Natural killer cell (primary cell): ENCODE results near the gene EHMT1. TPM values are rescaled to one million over a fixed set of nuclear protein-coding genes. Genes with fewer than 3 reads are reported as not detected.

ENCODE experiments used
- ATAC-seq, 3 donors: fragments of 150-1000 bp in 2 of 3; fragments of 200-7000 bp in 1 of 3; cut with Tn5 transposase; 1 replicate in 1 of 3; 2 replicates in 2 of 3; pipeline ENCODE4 v1.10.0; 2021; ENCODE audit warnings: mild to moderate bottlenecking in 2 of 3, moderate library complexity in 2 of 3
- DNase-seq, 2 donors: peaks; one replicate each; pipeline versions ENCODE4 v3.0.0 to v3.0.0-alpha.2; 2013 to 2021; ENCODE audit warnings: mixed read lengths in 1 of 2
- H3K27ac ChIP-seq: one replicate; pipeline ENCODE4 v1.5.1; 2013; ENCODE audit warnings: mild to moderate bottlenecking, low read length
- H3K27me3 ChIP-seq: one replicate; pipeline ENCODE4 v1.6.1; 2013; ENCODE audit warnings: low read length; ENCODE audit not compliant: control insufficient read depth, insufficient read depth
- H3K36me3 ChIP-seq: one replicate; pipeline ENCODE4 v1.6.1; 2013; ENCODE audit warnings: low read length; ENCODE audit not compliant: control insufficient read depth, insufficient read depth
- H3K4me1 ChIP-seq: one replicate; pipeline ENCODE4 v1.6.1; 2013; ENCODE audit warnings: low read length; ENCODE audit not compliant: control insufficient read depth, insufficient read depth
- H3K4me3 ChIP-seq: one replicate; pipeline ENCODE4 v1.5.1; 2013; ENCODE audit warnings: low read length
- H3K9me3 ChIP-seq: one replicate; pipeline ENCODE4 v1.6.1; 2013; ENCODE audit warnings: low read length; ENCODE audit not compliant: control insufficient read depth, insufficient read depth
- H3K27ac Mint-ChIP-seq, 2 donors: one replicate each; pipeline ENCODE4 v1.8.0; 2022; ENCODE audit warnings: mild to moderate bottlenecking in 2 of 2, mixed read lengths in 2 of 2, moderate library complexity in 1 of 2
- H3K27me3 Mint-ChIP-seq, 2 donors: one replicate each; pipeline ENCODE4 v1.8.0; 2022; ENCODE audit warnings: low read depth in 2 of 2, mixed read lengths in 2 of 2
- H3K36me3 Mint-ChIP-seq: one replicate; pipeline ENCODE4 v1.8.0; 2022; ENCODE audit warnings: mixed read lengths
- H3K4me1 Mint-ChIP-seq, 2 donors: one replicate each; pipeline ENCODE4 v1.8.0; 2022; ENCODE audit warnings: mixed read lengths in 2 of 2
- H3K4me3 Mint-ChIP-seq: one replicate; pipeline ENCODE4 v1.8.0; 2022; ENCODE audit warnings: mild to moderate bottlenecking, moderate library complexity, mixed read lengths
- H3K9me3 Mint-ChIP-seq, 2 donors: one replicate each; pipeline ENCODE4 v1.8.0; 2022; ENCODE audit warnings: mixed read lengths in 2 of 2
- WGBS: methylation state at CpG from one replicate; pipeline ENCODE4 v1.1.7; 2013; ENCODE audit warnings: missing lambda C conversion rate; ENCODE audit not compliant: insufficient coverage; 5-methylcytosine and 5-hydroxymethylcytosine counted together
- intact Hi-C: fragments of 100-400 bp; cut with micrococcal nuclease; formaldehyde crosslinking; loops from one replicate; pipeline ENCODE4 v1.14.2; 2022
- total RNA-seq, 4 donors: library from RNA; stranded (reverse); fragments of 120-200 nt in 1 of 4; gene quantifications; one replicate each; pipeline versions ENCODE4 v1.2.3 to v1.2.4, GENCODE V29; 2013 to 2022
- TF ChIP-seq, protein P1 (sequence below): fragments of 200-600 bp; IDR thresholded peaks from one replicate; pipeline ENCODE4 v1.8.0; 2022; ENCODE audit warnings: antibody characterized with exemption

Gene EHMT1
- total RNA-seq, 3 donors from 2014 or later (not counting 1 experiment from before 2014, with no cell fraction given), result 173 to 200 (median 176) TPM

GRCh38 chr9:137785704-137786161 is 166.9 kb downstream of the EHMT1 start:
- H3K36me3 Mint-ChIP-seq, result peaks cover 14% of the 10 kb centered on the region
- no peaks in the 10 kb centered on the region for H3K4me1 ChIP-seq
- no peaks in the 10 kb centered on the region for H3K9me3 ChIP-seq
- DNase-seq, result no peak
- peaks cover 11 to 32% of the 10 kb centered on the region in 2 donors for H3K4me1 Mint-ChIP-seq
- peaks cover 58% of the 10 kb centered on the region for H3K36me3 ChIP-seq
- H3K4me3 Mint-ChIP-seq, result no peak overlapping the region
- no peak for ATAC-seq
- H3K27ac ChIP-seq, result no peak overlapping the region
- TF ChIP-seq, protein P1, sequence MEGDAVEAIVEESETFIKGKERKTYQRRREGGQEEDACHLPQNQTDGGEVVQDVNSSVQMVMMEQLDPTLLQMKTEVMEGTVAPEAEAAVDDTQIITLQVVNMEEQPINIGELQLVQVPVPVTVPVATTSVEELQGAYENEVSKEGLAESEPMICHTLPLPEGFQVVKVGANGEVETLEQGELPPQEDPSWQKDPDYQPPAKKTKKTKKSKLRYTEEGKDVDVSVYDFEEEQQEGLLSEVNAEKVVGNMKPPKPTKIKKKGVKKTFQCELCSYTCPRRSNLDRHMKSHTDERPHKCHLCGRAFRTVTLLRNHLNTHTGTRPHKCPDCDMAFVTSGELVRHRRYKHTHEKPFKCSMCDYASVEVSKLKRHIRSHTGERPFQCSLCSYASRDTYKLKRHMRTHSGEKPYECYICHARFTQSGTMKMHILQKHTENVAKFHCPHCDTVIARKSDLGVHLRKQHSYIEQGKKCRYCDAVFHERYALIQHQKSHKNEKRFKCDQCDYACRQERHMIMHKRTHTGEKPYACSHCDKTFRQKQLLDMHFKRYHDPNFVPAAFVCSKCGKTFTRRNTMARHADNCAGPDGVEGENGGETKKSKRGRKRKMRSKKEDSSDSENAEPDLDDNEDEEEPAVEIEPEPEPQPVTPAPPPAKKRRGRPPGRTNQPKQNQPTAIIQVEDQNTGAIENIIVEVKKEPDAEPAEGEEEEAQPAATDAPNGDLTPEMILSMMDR, result no peak
- no peak overlapping the region for H3K27ac Mint-ChIP-seq
- H3K9me3 Mint-ChIP-seq, result no peaks in the 10 kb centered on the region
- WGBS, result 89% methylated on average over 16 of the region's 16 CpGs
- H3K27me3 Mint-ChIP-seq, result no peaks in the 10 kb centered on the region
- no peak overlapping the region for H3K4me3 ChIP-seq
- no peaks in the 10 kb centered on the region for H3K27me3 ChIP-seq
- intact Hi-C loops, result no loop called here

DNA sequence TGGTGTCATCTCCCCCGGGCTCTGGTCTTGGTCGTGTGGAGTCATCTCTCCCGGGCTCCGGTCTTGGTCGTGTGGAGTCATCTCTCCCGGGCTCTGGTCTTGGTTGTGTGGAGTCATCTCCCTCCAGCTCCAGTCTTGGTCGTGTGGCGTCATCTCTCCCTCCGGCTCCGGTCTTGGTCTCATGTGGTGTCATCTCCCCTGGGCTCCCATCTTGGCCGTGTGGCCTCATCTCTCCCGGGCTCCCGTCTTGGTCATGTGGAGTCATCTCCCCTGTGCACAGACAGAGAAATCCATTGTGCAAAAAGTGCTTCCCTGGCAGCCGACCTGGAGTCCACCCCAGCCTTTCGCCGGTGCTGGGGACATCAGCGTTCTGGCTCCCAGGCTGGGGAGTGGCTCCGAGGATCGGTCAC is 167.7 kb downstream of the EHMT1 start:
- Mint-ChIP-seq H3K4me1 (peaks cover 11 to 32% of the 10 kb centered on the region in 2 donors), H3K27ac (peak overlapping the region in 1 of 2 donors; percentile 66), H3K36me3 (peaks cover 14% of the 10 kb centered on the region), H3K9me3 (no peaks in the 10 kb centered on the region), H3K27me3 (no peaks in the 10 kb centered on the region), H3K4me3 (no peak overlapping the region)
- peaks cover 60% of the 10 kb centered on the region for H3K36me3 ChIP-seq
- H3K27ac ChIP-seq, result no peak overlapping the region
- no peaks in the 10 kb centered on the region for H3K9me3 ChIP-seq
- no peaks in the 10 kb centered on the region for H3K27me3 ChIP-seq
- intact Hi-C loops, result no loop called here
- 97% methylated on average over 19 of the region's 19 CpGs for WGBS
- no peak for ATAC-seq
- H3K4me1 ChIP-seq, result no peaks in the 10 kb centered on the region
- TF ChIP-seq, protein P1, result no peak
- DNase-seq, result no peak
- no peak overlapping the region for H3K4me3 ChIP-seq

DNA sequence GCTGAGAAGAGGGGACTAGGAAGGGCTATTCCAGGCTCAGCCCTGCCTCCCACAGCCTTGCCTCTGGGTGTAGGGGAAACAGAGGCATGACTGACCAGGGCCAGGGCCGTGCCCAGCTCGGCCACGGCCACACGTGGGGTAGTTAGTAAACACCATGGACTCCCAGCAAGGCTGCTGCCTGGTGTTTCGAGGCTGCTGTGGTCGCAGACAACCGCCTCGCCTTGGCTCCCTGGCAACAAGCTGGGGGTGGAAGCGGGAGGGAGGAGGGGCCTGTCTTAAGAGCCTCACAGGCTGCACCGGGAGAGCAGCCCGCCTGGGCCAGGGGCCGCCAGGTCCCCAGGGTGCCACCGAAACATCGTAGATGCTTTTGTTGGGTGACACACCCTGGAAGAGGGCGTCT is 168.6 kb downstream of the EHMT1 start:
- intact Hi-C loops, result no loop called here
- Mint-ChIP-seq H3K27ac (no peak overlapping the region), H3K27me3 (no peaks in the 10 kb centered on the region), H3K4me1 (peaks cover 11 to 32% of the 10 kb centered on the region in 2 donors), H3K9me3 (no peaks in the 10 kb centered on the region), H3K4me3 (no peak overlapping the region), H3K36me3 (peaks cover 13% of the 10 kb centered on the region)
- no peaks in the 10 kb centered on the region for H3K9me3 ChIP-seq
- TF ChIP-seq, protein P1, result no peak
- no peak overlapping the region for H3K4me3 ChIP-seq
- 93% methylated on average over 15 of the region's 15 CpGs for WGBS
- H3K27me3 ChIP-seq, result no peaks in the 10 kb centered on the region
- DNase-seq (no peak), ATAC-seq (no peak)
- peaks cover 57% of the 10 kb centered on the region for H3K36me3 ChIP-seq
- H3K4me1 ChIP-seq, result no peaks in the 10 kb centered on the region
- H3K27ac ChIP-seq, result no peak overlapping the region
